PC-3 (cell line): ENCODE measurements around the gene FUCA2.

Experiments used
- CTCF ChIP-seq: fragments of 300-600 bp; sonication (generic); conservative IDR thresholded peaks from 2 replicates; pipeline ENCODE4 v1.5.1; 2017; ENCODE audit warnings: antibody characterized with exemption, low read depth, mild to moderate bottlenecking, low read length
- EZH2 ChIP-seq: fragments of 300-600 bp; sonication (generic); IDR thresholded peaks from one replicate; pipeline ENCODE4 v1.6.1; 2017; ENCODE audit warnings: antibody characterized with exemption, mild to moderate bottlenecking, low read length; ENCODE audit not compliant: unreplicated experiment

- TF ChIP-seq CTCF (no peak), EZH2 (no peak)
These were observed 53.8 kb downstream of the FUCA2 start for GRCh38 chr6:143457563-143458359.
